ENCODE data around the gene TNS2. TPM values are rescaled to one million over a fixed set of nuclear protein-coding genes. Genes with fewer than 3 reads are reported as not detected.
A peak's percentile ranks its signal among the peaks of the same experiment; 100 is the strongest.

The TNS2 gene
- total and polyA plus RNA-seq, 9 of the 15 experiments (the other 6 are each of a cell fraction or from before 2014, with no cell fraction given) = 0.28 to 3.1 (median 1.2) TPM; not detected in 1

- POLR2A ChIA-PET = interaction anchor here (1.2 to 1.4 kb wide), 2 partner anchors 12 to 121 kb away, joined by 3 to 5 read pairs; partner anchors contain the start of gene SPRYD3
- Histone ChIP-seq H3K4me2 (ENCODE audit: insufficient read depth, low read length) (no peak overlapping the region), H3K4me3 (no peak overlapping the region), H4K20me1 (replicated peaks; ENCODE audit: control insufficient read depth, insufficient read depth, low read length) (no peaks in the 10 kb centered on the region), H3K36me3 (ENCODE audit: control insufficient read depth, insufficient read depth, low read length) (peaks cover 8% of the 10 kb centered on the region; the same call in 2 of the 3 replicates), H3K9ac (ENCODE audit: insufficient read depth in 1 of 2, low read depth in 2 of 2, low read length in 2 of 2) (peak overlapping the region in 1 of 2 experiments; percentile 1; a peak in 1 of 4 replicates), H2AFZ (ENCODE audit: low read depth, low read length) (no peak overlapping the region), H3K27me3 (ENCODE audit: control insufficient read depth in 2 of 2, insufficient read depth in 2 of 2, low read length in 2 of 2) (no peaks in the 10 kb centered on the region; a peak in 1 of 5 replicates), H3K27ac (ENCODE audit: extremely low read depth, low read depth, low read length) (no peak overlapping the region), H3K4me1 (replicated peaks in 1 of 2; ENCODE audit: control insufficient read depth in 2 of 2, insufficient read depth in 2 of 2, low read length in 2 of 2) (peaks cover 16 to 18% of the 10 kb centered on the region in 2 experiments), H3K9me1 (ENCODE audit: control insufficient read depth, insufficient read depth, low read length) (no peaks in the 10 kb centered on the region), H3K79me2 (ENCODE audit: control insufficient read depth, insufficient read depth, low read length) (no peaks in the 10 kb centered on the region), H3K9me3 (replicated peaks; ENCODE audit: control insufficient read depth, insufficient read depth, low read depth, low read length) (no peaks in the 10 kb centered on the region)
- intact Hi-C loops (cut with micrococcal nuclease) (loop anchor here (2.0 to 10.0 kb wide), 2 partner anchors 91 to 437 kb away; partner anchors contain the start of genes NPFF and TARBP2), in situ Hi-C loops (cut with MboI) (loop anchor here (5.0 to 10.0 kb wide), 3 partner anchors 35 to 220 kb away; partner anchors contain the start of genes ITGB7 and SOAT2)
- CTCF ChIA-PET (ENCODE audit: low intra/inter-chr PET ratio) = interaction anchor here (2.1 kb wide), 1 partner anchor 31 kb away, joined by 49 read pairs; the partner anchor contains the start of gene IGFBP6
- DNase-seq (ENCODE audit: extremely low read depth in 1 of 4, low spot score in 3 of 4) (no peak), FAIRE-seq (no peak), ATAC-seq (no peak)
- no TSS peak for BruUV-seq (replicated peaks)
- 51% methylated on average over 7 of the region's 7 CpGs for WGBS (ENCODE audit: insufficient coverage, low coverage, missing lambda C conversion rate)
- TF ChIP-seq ZNF175 (CRISPR knock-in tag; IDR thresholded peaks at IDR 0.05; ENCODE audit: low read depth) = no peak
- no peak for TF ChIP-seq BACH1 (tag; IDR thresholded peaks at IDR 0.05)
- no peak for TF ChIP-seq ARID2 (IDR thresholded peaks at IDR 0.05)
- TF ChIP-seq HNRNPLL (IDR thresholded peaks at IDR 0.05; ENCODE audit: low read depth, low read length, poor library complexity, severe bottlenecking) = no peak
- no peak for TF ChIP-seq THRB (CRISPR knock-in tag; conservative IDR thresholded peaks at IDR 0.05)
- TF ChIP-seq ZNF140 (CRISPR knock-in tag; IDR thresholded peaks at IDR 0.05) = no peak
- no peak for TF ChIP-seq ZNF551 (CRISPR knock-in tag; IDR thresholded peaks at IDR 0.05)
- TF ChIP-seq L3MBTL2 (IDR thresholded peaks at IDR 0.05) = no peak
- no peak for TF ChIP-seq ZNF431 (CRISPR knock-in tag; IDR thresholded peaks at IDR 0.05)
- TF ChIP-seq ATF6 (CRISPR knock-in tag; IDR thresholded peaks at IDR 0.05) = no peak
- no peak for TF ChIP-seq DIDO1 (tag; IDR thresholded peaks at IDR 0.05; ENCODE audit: low read depth)
- TF ChIP-seq TOE1 (IDR thresholded peaks at IDR 0.05; ENCODE audit: borderline replicate concordance) = no peak
- TF ChIP-seq TOE1 (CRISPR knock-in tag; IDR thresholded peaks at IDR 0.05; ENCODE audit: borderline replicate concordance, low read depth) = no peak
- TF ChIP-seq, protein P1, sequence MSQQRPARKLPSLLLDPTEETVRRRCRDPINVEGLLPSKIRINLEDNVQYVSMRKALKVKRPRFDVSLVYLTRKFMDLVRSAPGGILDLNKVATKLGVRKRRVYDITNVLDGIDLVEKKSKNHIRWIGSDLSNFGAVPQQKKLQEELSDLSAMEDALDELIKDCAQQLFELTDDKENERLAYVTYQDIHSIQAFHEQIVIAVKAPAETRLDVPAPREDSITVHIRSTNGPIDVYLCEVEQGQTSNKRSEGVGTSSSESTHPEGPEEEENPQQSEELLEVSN (IDR thresholded peaks at IDR 0.05; ENCODE audit: borderline replicate concordance in 1 of 2, extremely low read depth in 1 of 2, insufficient read depth in 1 of 2, insufficient read length in 1 of 2, low read depth in 1 of 2, low read length in 1 of 2, poor library complexity in 1 of 2, severe bottlenecking in 1 of 2) = no peak
- no peak for TF ChIP-seq JUND (IDR thresholded peaks at IDR 0.05; ENCODE audit: borderline replicate concordance, low read depth, low read length)
- no peak for TF ChIP-seq JUND (tag; IDR thresholded peaks at IDR 0.05; ENCODE audit: borderline replicate concordance, low read depth, low read length)
Measured at GRCh38 chr12:53067074-53067992, 17.5 kb downstream of the TNS2 start.
